Measurements from ENCODE around the gene LRRTM4.

DNA sequence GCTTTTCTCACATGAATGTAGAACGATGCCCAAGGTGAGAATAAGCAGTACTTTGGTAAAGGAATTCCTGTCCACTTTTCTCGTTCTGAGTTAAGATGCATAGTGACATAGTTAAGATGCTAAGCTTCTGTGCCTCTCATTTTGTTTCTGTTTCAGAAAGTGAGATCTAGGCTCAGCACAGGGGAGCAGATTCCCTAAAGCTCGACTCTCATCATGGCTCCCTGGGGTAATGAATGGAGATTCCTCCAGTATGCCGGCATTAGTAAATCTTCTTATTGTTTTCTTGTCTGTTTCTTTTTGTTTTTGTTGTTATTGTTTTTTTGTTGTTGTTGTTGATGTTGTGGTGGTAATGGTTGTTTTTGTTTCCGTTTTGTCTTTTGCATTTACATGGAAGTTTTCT is 225.4 kb downstream of the LRRTM4 start:
- no peak for TF ChIP-seq POLR2A (IDR thresholded peaks at IDR 0.05)
- TF ChIP-seq, protein P1, sequence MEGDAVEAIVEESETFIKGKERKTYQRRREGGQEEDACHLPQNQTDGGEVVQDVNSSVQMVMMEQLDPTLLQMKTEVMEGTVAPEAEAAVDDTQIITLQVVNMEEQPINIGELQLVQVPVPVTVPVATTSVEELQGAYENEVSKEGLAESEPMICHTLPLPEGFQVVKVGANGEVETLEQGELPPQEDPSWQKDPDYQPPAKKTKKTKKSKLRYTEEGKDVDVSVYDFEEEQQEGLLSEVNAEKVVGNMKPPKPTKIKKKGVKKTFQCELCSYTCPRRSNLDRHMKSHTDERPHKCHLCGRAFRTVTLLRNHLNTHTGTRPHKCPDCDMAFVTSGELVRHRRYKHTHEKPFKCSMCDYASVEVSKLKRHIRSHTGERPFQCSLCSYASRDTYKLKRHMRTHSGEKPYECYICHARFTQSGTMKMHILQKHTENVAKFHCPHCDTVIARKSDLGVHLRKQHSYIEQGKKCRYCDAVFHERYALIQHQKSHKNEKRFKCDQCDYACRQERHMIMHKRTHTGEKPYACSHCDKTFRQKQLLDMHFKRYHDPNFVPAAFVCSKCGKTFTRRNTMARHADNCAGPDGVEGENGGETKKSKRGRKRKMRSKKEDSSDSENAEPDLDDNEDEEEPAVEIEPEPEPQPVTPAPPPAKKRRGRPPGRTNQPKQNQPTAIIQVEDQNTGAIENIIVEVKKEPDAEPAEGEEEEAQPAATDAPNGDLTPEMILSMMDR (IDR thresholded peaks at IDR 0.05 in 4 of 5, conservative IDR thresholded peaks at IDR 0.05 in 1 of 5) = no peak

Data from gastrocnemius medialis (tissue), 4 donors.